NCI-H345 (cell line): ENCODE data around the gene GJC2.
"Not testable (repeated sequence)": the region's sequence is repeated elsewhere in the genome, so short reads cannot be mapped to it uniquely, and the experiment has no call there.

ENCODE experiments used
- DNase-seq: peaks from one replicate; lab custom pipeline; 2025; lab: John Stamatoyannopoulos, UW

The GJC2 gene

GRCh38 chr1:228149406-228150119, at the start of gene GJC2:
TSS of gene GJC2 (plus strand) at chr1:228149930. CDS start at chr1:228157759, 7,829 bp downstream.
- DNase-seq = no peak

DNA sequence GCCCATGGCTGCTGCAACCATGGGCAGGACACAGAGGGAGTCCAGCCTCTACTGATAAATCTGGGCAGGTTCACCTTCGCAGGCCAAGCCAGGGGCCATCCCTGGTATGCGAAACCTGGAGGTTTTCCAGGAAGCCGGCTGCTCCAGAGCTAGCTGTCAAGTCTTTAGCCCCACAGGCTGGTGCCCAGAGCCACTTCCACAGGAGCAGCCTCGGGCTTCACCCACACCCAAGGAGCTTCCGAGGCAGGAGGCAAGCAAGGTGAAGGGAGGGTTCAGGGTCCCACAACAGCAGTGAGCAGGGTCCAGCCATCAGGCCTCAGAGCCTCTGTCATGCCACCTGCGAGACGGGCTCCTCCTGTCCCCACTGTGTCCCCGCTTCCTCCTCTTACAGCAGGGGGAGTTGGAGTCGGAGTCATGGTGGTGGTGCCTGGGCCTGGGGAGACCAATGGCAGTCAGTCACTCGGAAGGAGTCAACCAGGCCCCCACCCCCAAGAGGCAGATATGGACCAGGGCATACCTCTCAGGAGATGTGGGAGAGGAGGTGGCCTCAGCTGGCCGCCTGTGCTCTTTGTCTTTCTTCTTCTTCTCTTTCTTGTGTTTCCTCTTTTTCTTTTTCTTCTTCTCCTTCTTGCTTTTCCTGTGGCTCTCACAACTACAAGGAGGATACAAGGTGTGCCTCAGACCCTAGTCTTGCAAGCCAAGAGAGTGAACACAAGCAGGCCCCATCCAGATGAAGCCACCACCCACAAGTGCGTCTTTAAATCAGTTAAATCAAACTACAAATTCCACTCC, 48.7 kb upstream of the GJC2 start:
- no peak for DNase-seq

GRCh38 chr1:228101614-228101993, 48.1 kb upstream of the GJC2 start:
- no peak for DNase-seq

GRCh38 chr1:228101994-228102790, 47.5 kb upstream of the GJC2 start:
- peak; percentile 43 for DNase-seq

GRCh38 chr1:228102791-228103620, 46.7 kb upstream of the GJC2 start, which contains the start of gene C1orf35:
TSS of gene C1orf35 (minus strand) at chr1:228103325. CDS start at chr1:228103227, 98 bp downstream.
- DNase-seq = peak; percentile 96

GRCh38 chr1:228104526-228105269, 45.0 kb upstream of the GJC2 start:
- no peak for DNase-seq

GRCh38 chr1:228105270-228105995, 44.3 kb upstream of the GJC2 start:
- DNase-seq = no peak

GRCh38 chr1:228105996-228106799, 43.5 kb upstream of the GJC2 start:
- DNase-seq = no peak

DNA sequence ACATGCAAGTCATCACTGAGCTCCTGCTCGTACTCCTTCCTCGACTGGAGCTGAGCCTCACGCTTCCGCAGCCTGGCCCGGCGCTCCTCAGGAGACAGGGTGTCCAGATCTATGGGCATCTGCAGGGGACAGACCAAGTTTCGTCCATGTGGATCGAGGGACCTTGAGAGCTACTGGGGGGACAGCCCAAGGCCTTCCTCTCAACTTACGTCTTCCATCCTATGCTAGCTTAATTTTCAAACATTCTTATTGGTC, 43.0 kb upstream of the GJC2 start:
- DNase-seq = no peak

GRCh38 chr1:228107636-228108035, 42.1 kb upstream of the GJC2 start:
- no peak for DNase-seq

- DNase-seq = no peak
Measured at GRCh38 chr1:228108055-228108690, 41.6 kb upstream of the GJC2 start.

GRCh38 chr1:228108742-228109072, 41.0 kb upstream of the GJC2 start:
- no peak for DNase-seq

DNA sequence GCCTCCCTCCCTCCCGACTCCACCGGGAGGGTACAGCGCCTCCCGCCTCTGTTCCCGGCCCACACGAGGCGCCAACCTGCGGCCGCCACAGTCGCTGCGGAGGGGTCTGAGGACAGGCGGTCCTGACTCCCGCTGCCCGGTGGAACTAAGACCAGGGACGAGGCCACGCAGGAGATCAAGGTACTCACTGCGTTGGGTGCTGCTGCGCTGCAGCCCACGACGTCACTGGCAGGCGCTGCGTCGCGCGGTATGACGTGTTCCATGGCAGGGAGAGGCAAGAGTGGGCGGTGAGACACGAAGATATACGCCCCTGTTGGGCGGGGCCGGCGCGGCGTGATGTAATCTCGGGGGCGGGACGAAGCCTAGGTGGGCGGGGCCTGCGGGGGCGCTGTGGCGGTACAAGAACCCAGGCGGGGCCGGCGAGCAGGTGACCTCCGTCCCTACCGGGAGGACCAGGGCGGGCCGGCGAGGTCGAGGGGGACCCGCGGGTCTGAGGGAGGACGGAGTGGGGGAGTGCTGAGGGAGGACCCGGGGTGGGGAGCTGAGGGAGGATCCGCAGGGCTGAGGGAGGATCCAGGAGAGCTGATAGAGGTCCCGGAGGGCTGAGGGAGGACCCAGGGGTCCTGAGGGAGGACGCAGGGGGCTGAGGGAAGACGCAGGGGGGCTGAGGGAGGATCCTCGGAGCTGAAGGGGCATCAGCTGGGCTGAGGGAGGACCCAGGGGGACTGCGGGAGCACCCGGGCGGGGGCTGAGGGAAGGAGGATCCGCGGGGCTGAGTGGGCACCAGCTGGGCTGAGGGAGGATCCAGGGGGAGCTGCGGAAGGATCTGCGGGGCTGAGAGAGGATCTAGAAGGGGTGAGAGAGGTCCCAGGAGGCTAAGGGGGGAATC, 40.4 kb upstream of the GJC2 start, which contains the start of gene MRPL55:
Gene MRPL55 (minus strand): TSS at position 227 of the 889 bp plus-strand sequence. CDS start 1,039 bp downstream, outside the sequence.
- DNase-seq = peak; percentile 97

- DNase-seq = no peak
Measured at GRCh38 chr1:228109962-228110488, 39.7 kb upstream of the GJC2 start.

DNA sequence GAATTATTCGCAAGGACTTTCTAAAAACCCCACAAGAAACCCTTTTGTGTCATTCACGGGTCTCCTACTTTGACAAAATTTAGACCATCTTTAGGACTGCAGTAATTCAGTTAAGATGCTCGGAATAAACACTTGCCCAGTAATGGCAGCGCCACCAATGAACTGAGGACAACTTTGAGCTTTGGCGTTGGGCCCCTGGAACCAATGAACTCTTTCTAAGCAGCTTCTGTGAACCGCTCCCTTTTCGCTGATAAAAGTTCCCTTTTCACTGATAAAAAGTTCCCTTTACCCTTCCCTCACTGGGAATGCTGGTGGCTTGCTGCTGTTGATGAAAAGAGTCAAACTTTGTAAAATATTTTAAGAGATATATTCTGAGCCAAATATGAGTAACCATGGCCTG, 39.2 kb upstream of the GJC2 start:
- DNase-seq = no peak

DNA sequence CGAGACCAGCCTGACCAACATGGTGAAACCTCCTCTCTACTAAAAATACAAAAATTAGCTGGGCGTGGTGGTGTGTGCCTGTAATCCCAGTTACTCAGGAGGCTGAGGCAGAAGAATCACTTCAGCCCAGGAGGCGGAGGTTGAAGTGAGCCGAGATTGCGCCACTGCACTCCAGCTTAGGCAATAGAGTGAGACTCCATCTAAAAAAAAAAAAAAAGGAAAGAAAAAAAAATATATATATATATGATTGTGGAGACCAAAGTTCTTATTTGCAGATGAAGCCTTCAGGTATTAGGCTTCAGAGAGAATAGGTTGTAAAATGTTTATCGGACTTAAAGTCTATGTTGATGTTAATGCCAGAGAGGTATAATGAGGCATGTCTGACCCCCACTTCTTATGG, 38.4 kb upstream of the GJC2 start:
- DNase-seq = not testable (repeated sequence)

DNA sequence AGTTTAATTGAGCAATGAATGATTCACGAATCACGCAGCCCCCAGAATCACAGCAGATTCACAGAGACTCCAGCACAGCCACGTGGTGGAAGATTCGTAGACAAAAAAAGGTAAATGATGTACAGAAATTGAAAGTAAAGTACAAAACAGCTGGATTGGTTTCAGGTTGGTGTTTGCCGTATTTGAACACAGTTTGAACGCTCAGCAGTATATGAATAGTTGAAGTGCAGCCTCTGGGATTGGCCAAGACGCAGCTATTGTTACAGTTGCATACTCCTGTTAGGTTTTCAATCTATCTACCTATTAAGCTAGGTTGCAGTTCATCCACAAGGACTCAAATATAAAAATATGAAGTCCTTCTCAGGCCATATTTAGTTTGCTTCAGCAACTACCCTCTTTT, 37.6 kb upstream of the GJC2 start:
- no peak for DNase-seq

DNA sequence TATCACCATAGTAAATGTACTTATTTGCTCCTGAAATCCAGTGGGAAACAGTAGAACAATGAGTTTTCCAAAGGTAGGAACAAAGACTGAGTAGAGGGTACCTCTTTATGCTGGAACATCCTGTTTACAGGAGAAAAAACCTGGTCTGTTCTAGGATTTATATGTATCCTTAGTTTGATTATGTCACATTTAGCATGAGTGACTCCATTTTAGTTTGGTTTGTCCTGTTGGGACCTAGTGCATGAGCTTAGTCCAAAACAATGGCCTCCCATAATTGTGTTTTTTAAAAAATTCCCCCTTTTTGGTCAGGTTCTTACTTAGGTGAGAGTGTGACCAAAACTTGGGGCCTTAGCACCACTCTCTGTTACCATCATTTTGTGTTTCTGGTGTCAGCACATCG, 37.1 kb upstream of the GJC2 start:
- no peak for DNase-seq
